H1 (cell line): ENCODE data around the gene SRR. TPM values are rescaled to one million over a fixed set of nuclear protein-coding genes. Genes with fewer than 3 reads are reported as not detected.

Source experiments
- CTCF ChIA-PET: fragments of 300-600 bp; sonication (Branson Sonifier 250); formaldehyde crosslinking; loops from one replicate; lab custom pipeline; 2021; ENCODE audit not compliant: partially characterized antibody; lab: Charles Lee
- POLR2A ChIA-PET: fragments of 300-600 bp; sonication (Branson Sonifier 250); formaldehyde crosslinking; loops from one replicate; lab custom pipeline; 2021; ENCODE audit warnings: inconsistent platforms; ENCODE audit not compliant: partially characterized antibody; lab: Charles Lee
- DNase-seq, 2 experiments: peaks; one replicate each; pipeline versions ENCODE4 v3.0.0 to v3.0.0-alpha.2; 2010 to 2022; ENCODE audit warnings: low spot score in 2 of 2, low read depth in 1 of 2, mixed read lengths in 1 of 2
- FAIRE-seq: peaks from 2 replicates; lab custom pipeline; 2011; peaks lifted over from hg19 to GRCh38; lab: Jason Lieb, UNC
- H2AFZ ChIP-seq: 2 replicates; pipeline ENCODE4 v1.8.1; 2012; ENCODE audit warnings: low read length, inconsistent platforms
- H2AK5ac ChIP-seq: 2 replicates; pipeline ENCODE4 v1.6.1; 2013; ENCODE audit warnings: low read depth, low read length
- H2BK120ac ChIP-seq: replicated peaks from 2 replicates; pipeline ENCODE3; 2013; ENCODE audit warnings: low read depth, low read length, inconsistent platforms
- H2BK12ac ChIP-seq: 2 replicates; pipeline ENCODE4 v1.6.1; 2013; ENCODE audit warnings: low read depth, low read length
- H2BK15ac ChIP-seq: 2 replicates; pipeline ENCODE4 v1.6.1; 2013; ENCODE audit warnings: low read length
- H2BK20ac ChIP-seq: 2 replicates; pipeline ENCODE4 v1.6.1; 2013; ENCODE audit warnings: low read length
- H2BK5ac ChIP-seq: 2 replicates; pipeline ENCODE4 v1.6.1; 2013; ENCODE audit warnings: low read depth, low read length
- H3K14ac ChIP-seq: 2 replicates; pipeline ENCODE4 v1.6.1; 2013; ENCODE audit warnings: inconsistent platforms; ENCODE audit not compliant: insufficient read length
- H3K18ac ChIP-seq: 2 replicates; pipeline ENCODE4 v1.6.1; 2013; ENCODE audit warnings: low read length; ENCODE audit errors: extremely low read depth
- H3K23ac ChIP-seq: 2 replicates; pipeline ENCODE4 v1.6.1; 2013; ENCODE audit warnings: inconsistent platforms; ENCODE audit not compliant: insufficient read length
- H3K23me2 ChIP-seq: 2 replicates; pipeline ENCODE4 v1.6.1; 2013; ENCODE audit warnings: low read depth, low read length
- H3K27ac ChIP-seq: 2 replicates; pipeline ENCODE4 v1.6.1; 2011; ENCODE audit warnings: low read depth, low read length, inconsistent platforms
- H3K27me3 ChIP-seq, 4 experiments: replicated peaks in 1 of 4; 1 replicate in 1 of 4; 2 replicates in 3 of 4; pipeline versions ENCODE4 v1.6.1 to v1.8.1; 2011 to 2013; ENCODE audit warnings: low read length in 3 of 4, mild to moderate bottlenecking in 3 of 4, inconsistent platforms in 2 of 4, mixed read lengths in 2 of 4, moderate library complexity in 1 of 4; ENCODE audit not compliant: control insufficient read depth in 3 of 4, insufficient read depth in 3 of 4; ENCODE audit errors: extremely low read depth in 1 of 4
- H3K36me3 ChIP-seq, 4 experiments: 2 replicates each; pipeline versions ENCODE4 v1.6.1 to v1.8.1; 2011 to 2013; ENCODE audit warnings: mild to moderate bottlenecking in 4 of 4, low read length in 3 of 4, moderate library complexity in 2 of 4, control low read depth in 1 of 4, inconsistent platforms in 1 of 4; ENCODE audit not compliant: insufficient read depth in 4 of 4, control insufficient read depth in 2 of 4
- H3K4ac ChIP-seq: replicated peaks from 2 replicates; pipeline ENCODE3; 2013; ENCODE audit warnings: low read length, low read depth, mixed read lengths, inconsistent platforms; ENCODE audit not compliant: insufficient read length
- H3K4me1 ChIP-seq, 4 experiments: replicated peaks in 1 of 4; 1 replicate in 1 of 4; 2 replicates in 3 of 4; pipeline versions ENCODE4 v1.6.1 to v1.8.1; 2011 to 2013; ENCODE audit warnings: low read length in 3 of 4, inconsistent platforms in 2 of 4, mixed read lengths in 1 of 4; ENCODE audit not compliant: insufficient read depth in 4 of 4, control insufficient read depth in 3 of 4
- H3K4me2 ChIP-seq, 2 experiments: 2 replicates each; pipeline versions ENCODE4 v1.6.1 to v1.8.1; 2011 to 2013; ENCODE audit warnings: low read depth in 2 of 2, low read length in 2 of 2, control low read depth in 1 of 2, inconsistent platforms in 1 of 2, mild to moderate bottlenecking in 1 of 2; ENCODE audit not compliant: insufficient read depth in 1 of 2
- H3K4me3 ChIP-seq, 4 experiments: fragments of 200-600, 300-600 bp in 1 of 4; sonication (generic), shearing (Covaris generic), sonication (Bioruptor Twin) in 1 of 4; 2 replicates each; pipeline versions ENCODE4 v1.5.1 to v1.8.1; 2011 to 2016; ENCODE audit warnings: low read length in 4 of 4, low read depth in 3 of 4, control low read depth in 2 of 4, inconsistent platforms in 2 of 4, mild to moderate bottlenecking in 2 of 4, mixed read lengths in 1 of 4, moderate library complexity in 1 of 4; ENCODE audit not compliant: insufficient read depth in 2 of 4; ENCODE audit errors: extremely low read depth in 1 of 4
- H3K56ac ChIP-seq: replicated peaks from 2 replicates; pipeline ENCODE3; 2013; ENCODE audit warnings: low read depth, mild to moderate bottlenecking, mixed read lengths, low read length, inconsistent platforms; ENCODE audit not compliant: insufficient read length
- H3K79me1 ChIP-seq: 2 replicates; pipeline ENCODE4 v1.6.1; 2013; ENCODE audit warnings: low read depth, low read length, control low read depth
- H3K79me2 ChIP-seq, 2 experiments: 2 replicates each; pipeline versions ENCODE4 v1.6.1 to v1.8.1; 2012 to 2013; ENCODE audit warnings: low read length in 2 of 2, mild to moderate bottlenecking in 2 of 2, inconsistent platforms in 1 of 2; ENCODE audit not compliant: insufficient read depth in 2 of 2, control insufficient read depth in 1 of 2
- H3K9ac ChIP-seq, 4 experiments: replicated peaks in 1 of 4; 1 replicate in 1 of 4; 2 replicates in 3 of 4; pipeline versions ENCODE4 v1.6.1 to v1.8.1; 2011 to 2013; ENCODE audit warnings: low read depth in 3 of 4, low read length in 3 of 4, control low read depth in 2 of 4, mild to moderate bottlenecking in 2 of 4, moderate library complexity in 2 of 4, inconsistent platforms in 1 of 4; ENCODE audit errors: extremely low read depth in 1 of 4
- H3K9me3 ChIP-seq, 2 experiments: 2 replicates each; pipeline versions ENCODE4 v1.6.1 to v1.8.1; 2012 to 2013; ENCODE audit warnings: mild to moderate bottlenecking in 2 of 2, moderate library complexity in 2 of 2, control low read depth in 1 of 2, inconsistent platforms in 1 of 2, low read depth in 1 of 2, low read length in 1 of 2, mixed read lengths in 1 of 2; ENCODE audit not compliant: insufficient read depth in 2 of 2
- H4K20me1 ChIP-seq, 2 experiments: replicated peaks in 1 of 2; 2 replicates each; pipeline versions ENCODE3 to v1.8.1; 2011 to 2013; ENCODE audit warnings: inconsistent platforms in 2 of 2, low read length in 2 of 2, mild to moderate bottlenecking in 1 of 2; ENCODE audit not compliant: insufficient read depth in 2 of 2, control insufficient read depth in 1 of 2
- H4K5ac ChIP-seq: 2 replicates; pipeline ENCODE4 v1.6.1; 2013; ENCODE audit warnings: low read length, low read depth, mixed read lengths, inconsistent platforms; ENCODE audit not compliant: insufficient read length
- H4K8ac ChIP-seq: 2 replicates; pipeline ENCODE4 v1.8.0; 2013; ENCODE audit warnings: mild to moderate bottlenecking, moderate library complexity, low read length, inconsistent platforms; ENCODE audit not compliant: insufficient read depth; ENCODE audit errors: extremely low read depth
- H4K91ac ChIP-seq: replicated peaks from 2 replicates; pipeline ENCODE3; 2013; ENCODE audit warnings: low read length, mixed read lengths, inconsistent platforms; ENCODE audit not compliant: insufficient read length
- ATF2 ChIP-seq: IDR thresholded peaks from 2 replicates; pipeline ENCODE4 v1.6.1; 2012; ENCODE audit warnings: low read length, inconsistent platforms
- GABPA ChIP-seq: IDR thresholded peaks from 2 replicates; pipeline ENCODE4 v1.6.1; 2011; ENCODE audit warnings: mild to moderate bottlenecking, low read length, moderate library complexity, borderline replicate concordance; ENCODE audit not compliant: insufficient read depth
- POLR2A ChIP-seq, 2 experiments: IDR thresholded peaks; 1 replicate in 1 of 2; 2 replicates in 1 of 2; pipeline ENCODE4 v1.6.1; 2011; ENCODE audit warnings: low read depth in 2 of 2, low read length in 2 of 2, mild to moderate bottlenecking in 2 of 2; ENCODE audit errors: control extremely low read depth in 1 of 2
- POLR2AphosphoS5 ChIP-seq: IDR thresholded peaks from 2 replicates; pipeline ENCODE4 v1.6.1; 2011; ENCODE audit warnings: low read depth, low read length
- RFX5 ChIP-seq: IDR thresholded peaks from 2 replicates; pipeline ENCODE4 v1.6.1; 2011; ENCODE audit warnings: low read depth, low read length, improper control_type of control experiment, borderline replicate concordance
- WGBS, 2 experiments: shearing (Covaris generic) in 1 of 2; methylation state at CpG; one replicate each; pipeline versions ENCODE4 v1.1.6 to v1.1.7; 2013 to 2015; ENCODE audit warnings: low lambda C conversion rate in 2 of 2, mixed read lengths in 2 of 2, inconsistent platforms in 1 of 2, low coverage in 1 of 2, missing lambda C conversion rate in 1 of 2; ENCODE audit not compliant: insufficient replicate concordance in 2 of 2, insufficient coverage in 1 of 2, insufficient read length in 1 of 2; ENCODE audit errors: extremely low coverage in 1 of 2, missing lambda C conversion rate in 1 of 2; 5-methylcytosine and 5-hydroxymethylcytosine counted together
- polyA plus RNA-seq, 7 experiments: library from polyadenylated mRNA; depleted of rRNA in 3 of 7; stranded (reverse) in 5 of 7; unstranded in 2 of 7; fragments of >200 nt in 5 of 7; fragments of 200-250 nt in 2 of 7; gene quantifications; 1 replicate in 5 of 7; 2 replicates in 1 of 7; 4 replicates in 1 of 7; pipeline versions ENCODE4 v1.2.1 to v1.2.3, GENCODE V29; 2011 to 2013; ENCODE audit warnings: missing spikeins in 2 of 7, mixed read lengths in 2 of 7
- total RNA-seq: library from RNA; stranded (reverse); fragmentation: NEBNext Ultra II Directional; extraction: Animal tissue kit (Norgen Biotek cat#: 25700); gene quantifications from 2 replicates; pipeline ENCODE4 v1.2.1, GENCODE V29; 2021

Gene SRR
- total and polyA plus RNA-seq, 2 of the 8 experiments (the other 6 are each of a cell fraction or from before 2014, with no cell fraction given): 3.6 to 4.5 TPM

- H3K79me2 ChIP-seq: peaks cover 0 to 65% of the 10 kb centered on the region in 2 experiments; a peak in 2 of 4 replicates
- no peak for FAIRE-seq
Measured at GRCh38 chr17:2331303-2331702, 27.6 kb downstream of the SRR start.

More at GRCh38 chr17:2331303-2331702, 27.6 kb downstream of the SRR start:
- Histone ChIP-seq H2BK20ac (no peak overlapping the region), H2BK5ac (no peak overlapping the region), H3K9me3 (no peaks in the 10 kb centered on the region), H3K56ac (no peak overlapping the region), H3K9ac (no peak overlapping the region), H3K27ac (no peak overlapping the region), H3K18ac (no peak overlapping the region), H4K91ac (no peak overlapping the region), H2AK5ac (no peak overlapping the region), H2BK15ac (no peak overlapping the region), H3K23ac (no peak overlapping the region), H2AFZ (no peak overlapping the region), H4K20me1 (peaks cover 3 to 4% of the 10 kb centered on the region in 2 experiments), H3K4me3 (no peak overlapping the region), H3K23me2 (peaks cover 6% of the 10 kb centered on the region), H3K36me3 (peaks cover 55 to 86% (median 74%) of the 10 kb centered on the region in 4 experiments), H4K5ac (no peak overlapping the region), H3K14ac (no peak overlapping the region), H3K4me1 (peaks cover 3 to 18% (median 9%) of the 10 kb centered on the region in 4 experiments; a peak in 6 of 7 replicates), H3K4ac (no peak overlapping the region), H2BK12ac (no peak overlapping the region), H2BK120ac (no peak overlapping the region), H3K27me3 (no peaks in the 10 kb centered on the region), H3K79me1 (peaks cover 5% of the 10 kb centered on the region), H3K4me2 (no peak overlapping the region), H4K8ac (no peak overlapping the region)
- TF ChIP-seq POLR2AphosphoS5 (peak; percentile 84), GABPA (no peak), POLR2A (IDR thresholded peaks at IDR 0.05; ENCODE audit: control extremely low read depth in 1 of 2, low read depth in 2 of 2, low read length in 2 of 2) (peak; percentile 35 to 49), ATF2 (no peak), RFX5 (no peak)
- CTCF ChIA-PET: interaction anchor here (0.7 to 1.4 kb wide), 4 partner anchors 17 to 51 kb away, joined by 3 to 5 read pairs (median 4); no protein-coding TSS in a partner anchor
- DNase-seq: no peak
- 97% methylated on average over 3 of the region's 3 CpGs; no CpG with 5 or more reads in 1 of the 2 experiments for WGBS, 2 experiments
- POLR2A ChIA-PET: interaction anchor here (1.2 to 11.4 kb wide), 6 partner anchors 11 to 35 kb away, joined by 3 to 230 read pairs (median 10); partner anchors contain the start of genes SMG6 and SRR
